MG63 (cell line): ENCODE results near the gene SMAD6. TPM values are rescaled to one million over a fixed set of nuclear protein-coding genes. Genes with fewer than 3 reads are reported as not detected.
A peak's percentile ranks its signal among the peaks of the same experiment; 100 is the strongest.

ENCODE experiments used
- DNase-seq: peaks from one replicate; pipeline ENCODE4 v3.0.0-alpha.2; 2020
- H3K27me3 ChIP-seq: fragments of 250-450 bp; sonication (Bioruptor Pico); 2 replicates; pipeline ENCODE4 v1.5.1; 2020; ENCODE audit warnings: mild to moderate bottlenecking, moderate library complexity
- H3K36me3 ChIP-seq: fragments of 250-450 bp; sonication (Bioruptor Pico); 2 replicates; pipeline ENCODE4 v1.5.1; 2020; ENCODE audit warnings: mild to moderate bottlenecking, moderate library complexity
- H3K4me3 ChIP-seq: fragments of 250-450 bp; sonication (Bioruptor Pico); 2 replicates; pipeline ENCODE4 v1.5.1; 2020; ENCODE audit warnings: mild to moderate bottlenecking, moderate library complexity
- H3K9me3 ChIP-seq: fragments of 250-450 bp; sonication (Bioruptor Pico); 2 replicates; pipeline ENCODE4 v1.5.1; 2020; ENCODE audit warnings: mild to moderate bottlenecking, moderate library complexity
- total RNA-seq: library from RNA; depleted of rRNA; stranded (reverse); fragments of >200 nt; shearing (Covaris generic); gene quantifications from 2 replicates; pipeline ENCODE4 v1.2.3, GENCODE V29; 2014; ENCODE audit warnings: low replicate concordance

The SMAD6 gene
- total RNA-seq, 1 experiment from 2014 or later: 37.8 TPM

GRCh38 chr15:66765478-66766281 is 63.6 kb downstream of the SMAD6 start:
- no peaks in the 10 kb centered on the region for H3K9me3 ChIP-seq
- H3K27me3 ChIP-seq: no peaks in the 10 kb centered on the region
- DNase-seq: peak; percentile 65
- H3K4me3 ChIP-seq: no peak overlapping the region
- H3K36me3 ChIP-seq: peaks cover 35% of the 10 kb centered on the region

GRCh38 chr15:66766282-66767230 is 64.5 kb downstream of the SMAD6 start:
- Histone ChIP-seq H3K9me3 (no peaks in the 10 kb centered on the region), H3K27me3 (no peaks in the 10 kb centered on the region), H3K36me3 (peaks cover 41% of the 10 kb centered on the region), H3K4me3 (no peak overlapping the region)
- DNase-seq: peak; percentile 55

GRCh38 chr15:66767240-66767659 is 65.2 kb downstream of the SMAD6 start:
- DNase-seq: no peak
- Histone ChIP-seq H3K9me3 (no peaks in the 10 kb centered on the region), H3K4me3 (no peak overlapping the region), H3K27me3 (no peaks in the 10 kb centered on the region), H3K36me3 (peaks cover 48% of the 10 kb centered on the region)

- no peaks in the 10 kb centered on the region for H3K27me3 ChIP-seq
- H3K36me3 ChIP-seq: peaks cover 63% of the 10 kb centered on the region
- H3K4me3 ChIP-seq: no peak overlapping the region
- no peaks in the 10 kb centered on the region for H3K9me3 ChIP-seq
- no peak for DNase-seq
These were observed 67.0 kb downstream of the SMAD6 start for GRCh38 chr15:66768987-66769386.

GRCh38 chr15:66770518-66771350 is 68.7 kb downstream of the SMAD6 start:
- DNase-seq: no peak
- Histone ChIP-seq H3K9me3 (no peaks in the 10 kb centered on the region), H3K36me3 (peaks cover 67% of the 10 kb centered on the region), H3K4me3 (no peak overlapping the region), H3K27me3 (no peaks in the 10 kb centered on the region)

GRCh38 chr15:66771351-66771650 is 69.3 kb downstream of the SMAD6 start:
- no peaks in the 10 kb centered on the region for H3K9me3 ChIP-seq
- peaks cover 73% of the 10 kb centered on the region for H3K36me3 ChIP-seq
- no peak overlapping the region for H3K4me3 ChIP-seq
- DNase-seq: no peak
- H3K27me3 ChIP-seq: no peaks in the 10 kb centered on the region

GRCh38 chr15:66772604-66773128 is 70.6 kb downstream of the SMAD6 start:
- DNase-seq: no peak
- no peak overlapping the region for H3K4me3 ChIP-seq
- H3K36me3 ChIP-seq: peaks cover 79% of the 10 kb centered on the region
- no peaks in the 10 kb centered on the region for H3K9me3 ChIP-seq
- H3K27me3 ChIP-seq: no peaks in the 10 kb centered on the region

- no peak overlapping the region for H3K4me3 ChIP-seq
- no peaks in the 10 kb centered on the region for H3K27me3 ChIP-seq
- H3K36me3 ChIP-seq: peaks cover 77% of the 10 kb centered on the region
- no peak for DNase-seq
- H3K9me3 ChIP-seq: no peaks in the 10 kb centered on the region
These were observed 71.3 kb downstream of the SMAD6 start for GRCh38 chr15:66773129-66773873.

GRCh38 chr15:66774001-66774814 is 72.2 kb downstream of the SMAD6 start:
- no peak overlapping the region for H3K4me3 ChIP-seq
- peak; percentile 65 for DNase-seq
- H3K36me3 ChIP-seq: peaks cover 74% of the 10 kb centered on the region

GRCh38 chr15:66775127-66776105 is 73.4 kb downstream of the SMAD6 start:
- H3K4me3 ChIP-seq: no peak overlapping the region
- DNase-seq: peak; percentile 89
- no peaks in the 10 kb centered on the region for H3K9me3 ChIP-seq
- no peaks in the 10 kb centered on the region for H3K27me3 ChIP-seq
- peaks cover 68% of the 10 kb centered on the region for H3K36me3 ChIP-seq

More at GRCh38 chr15:66774001-66774814, 72.2 kb downstream of the SMAD6 start:
- no peaks in the 10 kb centered on the region for H3K9me3 ChIP-seq
- H3K27me3 ChIP-seq: no peaks in the 10 kb centered on the region

GRCh38 chr15:66777054-66777453 is 75.0 kb downstream of the SMAD6 start:
- H3K9me3 ChIP-seq: no peaks in the 10 kb centered on the region
- H3K36me3 ChIP-seq: peaks cover 66% of the 10 kb centered on the region
- H3K4me3 ChIP-seq: no peak overlapping the region
- no peak for DNase-seq
- no peaks in the 10 kb centered on the region for H3K27me3 ChIP-seq

GRCh38 chr15:66777596-66778313 is 75.7 kb downstream of the SMAD6 start:
- DNase-seq: no peak
- Histone ChIP-seq H3K9me3 (no peaks in the 10 kb centered on the region), H3K4me3 (no peak overlapping the region), H3K27me3 (no peaks in the 10 kb centered on the region), H3K36me3 (peaks cover 66% of the 10 kb centered on the region)

GRCh38 chr15:66778314-66778665 is 76.3 kb downstream of the SMAD6 start:
- Histone ChIP-seq H3K4me3 (no peak overlapping the region), H3K27me3 (no peaks in the 10 kb centered on the region), H3K36me3 (peaks cover 66% of the 10 kb centered on the region), H3K9me3 (no peaks in the 10 kb centered on the region)
- DNase-seq: no peak

- H3K9me3 ChIP-seq: no peaks in the 10 kb centered on the region
- peaks cover 66% of the 10 kb centered on the region for H3K36me3 ChIP-seq
- H3K4me3 ChIP-seq: no peak overlapping the region
- DNase-seq: no peak
- H3K27me3 ChIP-seq: no peaks in the 10 kb centered on the region
These were observed 76.7 kb downstream of the SMAD6 start for GRCh38 chr15:66778716-66779115.
